Mesothelial cell of epicardium (in vitro differentiated cells): Measurements from ENCODE around the gene PPP4R2. TPM values are rescaled to one million over a fixed set of nuclear protein-coding genes. Genes with fewer than 3 reads are reported as not detected.

ENCODE experiments used
- DNase-seq, 2 experiments: peaks; one replicate each; pipeline ENCODE4 v3.0.0; 2021; ENCODE audit warnings: low spot score in 2 of 2; ENCODE audit not compliant: unreplicated experiment in 2 of 2
- H3K27ac Mint-ChIP-seq: 2 replicates; pipeline ENCODE4 v1.8.0; 2021; ENCODE audit warnings: mixed read lengths
- H3K27me3 Mint-ChIP-seq: 2 replicates; pipeline ENCODE4 v1.8.0; 2021; ENCODE audit warnings: low read depth, mixed read lengths
- H3K36me3 Mint-ChIP-seq: 2 replicates; pipeline ENCODE4 v1.8.0; 2021; ENCODE audit warnings: mixed read lengths
- H3K4me1 Mint-ChIP-seq: 2 replicates; pipeline ENCODE4 v1.8.0; 2021; ENCODE audit warnings: mixed read lengths
- H3K4me3 Mint-ChIP-seq: 2 replicates; pipeline ENCODE4 v1.8.0; 2021; ENCODE audit warnings: mild to moderate bottlenecking, moderate library complexity, mixed read lengths
- H3K9me3 Mint-ChIP-seq: 2 replicates; pipeline ENCODE4 v1.8.0; 2021; ENCODE audit warnings: mixed read lengths
- total RNA-seq: library from RNA; stranded (reverse); gene quantifications from 3 replicates; pipeline ENCODE4 v1.2.1, GENCODE V29; 2021
- TF ChIP-seq, protein P1 (sequence below): fragments of 200-600 bp; sonication (generic); IDR thresholded peaks from one replicate; pipeline ENCODE4 v1.5.0; 2021; ENCODE audit warnings: antibody characterized with exemption; ENCODE audit not compliant: unreplicated experiment

PPP4R2 gene
- total RNA-seq, 1 donor from 2014 or later, result 111 TPM

DNA sequence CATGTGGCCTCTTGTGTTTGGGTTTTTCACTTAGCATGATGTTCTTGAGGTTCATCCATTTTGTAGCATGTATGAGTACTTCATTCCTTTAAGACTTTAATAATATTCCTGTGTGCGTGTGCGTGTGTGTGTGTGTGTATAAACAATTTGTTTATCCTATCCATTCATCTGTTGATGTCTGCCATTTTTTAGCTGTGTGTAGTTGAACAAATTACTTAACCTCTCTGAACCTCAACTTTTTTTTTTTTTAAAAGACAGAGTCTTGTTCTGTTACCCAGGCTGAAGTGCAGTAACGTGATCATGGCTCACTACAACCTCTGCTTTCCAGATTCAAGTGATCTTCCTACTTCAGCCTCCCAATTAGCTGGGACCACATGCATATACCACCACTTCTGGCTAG lies 112.1 kb downstream of the PPP4R2 start:
- no peak for DNase-seq
- H3K27ac Mint-ChIP-seq, result no peak overlapping the region
- H3K4me3 Mint-ChIP-seq, result no peak overlapping the region
- H3K36me3 Mint-ChIP-seq, result no peaks in the 10 kb centered on the region
- TF ChIP-seq, protein P1, sequence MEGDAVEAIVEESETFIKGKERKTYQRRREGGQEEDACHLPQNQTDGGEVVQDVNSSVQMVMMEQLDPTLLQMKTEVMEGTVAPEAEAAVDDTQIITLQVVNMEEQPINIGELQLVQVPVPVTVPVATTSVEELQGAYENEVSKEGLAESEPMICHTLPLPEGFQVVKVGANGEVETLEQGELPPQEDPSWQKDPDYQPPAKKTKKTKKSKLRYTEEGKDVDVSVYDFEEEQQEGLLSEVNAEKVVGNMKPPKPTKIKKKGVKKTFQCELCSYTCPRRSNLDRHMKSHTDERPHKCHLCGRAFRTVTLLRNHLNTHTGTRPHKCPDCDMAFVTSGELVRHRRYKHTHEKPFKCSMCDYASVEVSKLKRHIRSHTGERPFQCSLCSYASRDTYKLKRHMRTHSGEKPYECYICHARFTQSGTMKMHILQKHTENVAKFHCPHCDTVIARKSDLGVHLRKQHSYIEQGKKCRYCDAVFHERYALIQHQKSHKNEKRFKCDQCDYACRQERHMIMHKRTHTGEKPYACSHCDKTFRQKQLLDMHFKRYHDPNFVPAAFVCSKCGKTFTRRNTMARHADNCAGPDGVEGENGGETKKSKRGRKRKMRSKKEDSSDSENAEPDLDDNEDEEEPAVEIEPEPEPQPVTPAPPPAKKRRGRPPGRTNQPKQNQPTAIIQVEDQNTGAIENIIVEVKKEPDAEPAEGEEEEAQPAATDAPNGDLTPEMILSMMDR, result no peak
- H3K9me3 Mint-ChIP-seq, result peaks cover 7% of the 10 kb centered on the region
- H3K27me3 Mint-ChIP-seq, result peaks cover 4% of the 10 kb centered on the region
- H3K4me1 Mint-ChIP-seq, result peaks cover 11% of the 10 kb centered on the region

DNA sequence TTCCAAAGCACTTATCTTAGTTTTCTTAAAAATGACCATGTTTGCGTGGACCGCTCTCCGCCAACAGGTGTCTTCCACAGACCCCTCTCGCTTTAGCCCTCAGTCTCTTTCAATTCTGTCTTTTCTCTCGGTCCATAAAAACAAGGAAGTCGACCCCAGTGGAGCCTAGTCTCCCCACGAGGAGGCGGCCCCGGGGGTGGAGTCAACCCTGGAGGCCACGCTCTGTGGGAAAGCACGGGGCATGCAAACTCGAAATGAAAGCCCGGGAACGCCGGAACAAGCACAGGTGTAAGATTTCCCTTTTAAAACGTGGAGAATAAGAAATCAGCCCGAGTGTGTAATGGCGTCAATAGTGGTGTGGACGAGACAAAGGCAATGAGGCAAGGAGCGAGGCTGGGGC lies 113.9 kb downstream of the PPP4R2 start:
- H3K9me3 Mint-ChIP-seq, result peaks cover 7% of the 10 kb centered on the region

GRCh38 chr3:73114711-73115110 lies 118.1 kb downstream of the PPP4R2 start:
- H3K27ac Mint-ChIP-seq, result no peak overlapping the region
- no peak overlapping the region for H3K4me3 Mint-ChIP-seq
- peaks cover 4% of the 10 kb centered on the region for H3K27me3 Mint-ChIP-seq
- H3K36me3 Mint-ChIP-seq, result no peaks in the 10 kb centered on the region
- H3K4me1 Mint-ChIP-seq, result no peaks in the 10 kb centered on the region
- peaks cover 7% of the 10 kb centered on the region for H3K9me3 Mint-ChIP-seq
- no peak for DNase-seq
- TF ChIP-seq, protein P1, result no peak

More for the DNA sequence above, 113.9 kb downstream of the PPP4R2 start:
- H3K4me3 Mint-ChIP-seq, result no peak overlapping the region
- no peak overlapping the region for H3K27ac Mint-ChIP-seq
- DNase-seq, result no peak
- peaks cover 11% of the 10 kb centered on the region for H3K4me1 Mint-ChIP-seq
- no peaks in the 10 kb centered on the region for H3K36me3 Mint-ChIP-seq
- TF ChIP-seq, protein P1, result no peak
- H3K27me3 Mint-ChIP-seq, result peaks cover 4% of the 10 kb centered on the region

DNA sequence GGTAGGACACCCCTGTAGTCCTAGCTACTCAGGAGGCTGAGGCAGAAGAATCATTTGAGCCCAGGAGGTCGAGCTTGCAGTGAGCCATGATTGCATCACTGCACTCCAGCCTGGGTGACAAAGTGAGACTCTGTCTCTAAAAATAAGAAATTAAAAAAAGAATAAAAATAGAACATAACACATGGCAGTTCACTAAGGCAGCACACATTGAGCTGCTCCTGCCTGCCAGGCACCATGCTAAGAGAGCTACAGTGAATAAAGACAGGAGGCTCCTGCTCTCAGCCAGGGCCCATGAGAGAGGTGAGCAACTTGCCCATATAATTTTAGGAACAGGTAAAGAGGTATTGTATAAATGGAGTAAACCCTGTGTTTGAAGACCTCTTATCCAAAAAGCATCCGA lies 119.2 kb downstream of the PPP4R2 start:
- DNase-seq, result no peak
- Mint-ChIP-seq H3K9me3 (peaks cover 4% of the 10 kb centered on the region), H3K27me3 (peaks cover under 1% of the 10 kb centered on the region), H3K4me1 (no peaks in the 10 kb centered on the region), H3K27ac (no peak overlapping the region), H3K36me3 (no peaks in the 10 kb centered on the region), H3K4me3 (no peak overlapping the region)
- TF ChIP-seq, protein P1, result no peak

Other genes with a start within 250 kb of the PPP4R2 start
- gene SHQ1, start 148.4 kb upstream of the PPP4R2 start, total RNA-seq, result 17.0 to 22.0 TPM (median 18.6 TPM) in 3 replicates
- 30.5 to 33.7 TPM (median 32.8 TPM) in 3 replicates for gene GXYLT2, start 108.8 kb upstream of the PPP4R2 start, total RNA-seq
- 10.5 to 11.3 TPM (median 10.7 TPM) in 3 replicates for gene EBLN2, start 64.8 kb downstream of the PPP4R2 start, total RNA-seq